Thyroid gland (tissue), 4 donors: ENCODE results near the gene UBXN10.

Source experiments
- CTCF ChIP-seq, 6 experiments: fragments of 200-600 bp in 3 of 6; fragments of 450-650 bp in 3 of 6; sonication (generic) in 3 of 6; IDR thresholded peaks; one replicate each; pipeline ENCODE4 v1.5.1; 2016 to 2019; ENCODE audit warnings: antibody characterized with exemption in 6 of 6, mild to moderate bottlenecking in 2 of 6, inconsistent platforms in 1 of 6, moderate library complexity in 1 of 6
- POLR2A ChIP-seq, 2 donors: fragments of 450-650 bp; IDR thresholded peaks; one replicate each; pipeline ENCODE4 v1.6.1; 2017; ENCODE audit warnings: antibody characterized with exemption in 2 of 2, mild to moderate bottlenecking in 2 of 2, moderate library complexity in 1 of 2

- TF ChIP-seq POLR2A (IDR thresholded peaks at IDR 0.05), result no peak
- TF ChIP-seq CTCF (IDR thresholded peaks at IDR 0.05), result no peak
These were observed 10.8 kb upstream of the UBXN10 start for GRCh38 chr1:20174937-20175666.
